HS-5 (cell line): ENCODE measurements around the gene FLRT1.

Experiments used
- DNase-seq: peaks from one replicate; pipeline ENCODE4 v3.0.0-alpha.2; 2012; ENCODE audit warnings: low read depth

Gene FLRT1

GRCh38 chr11:64067230-64067993 is 31.7 kb downstream of the FLRT1 start:
- no peak for DNase-seq

GRCh38 chr11:64068705-64069400 is 33.1 kb downstream of the FLRT1 start:
- DNase-seq = no peak

- no peak for DNase-seq
Observed at GRCh38 chr11:64069401-64070313, 33.9 kb downstream of the FLRT1 start.

GRCh38 chr11:64070314-64070681 is 34.6 kb downstream of the FLRT1 start:
- no peak for DNase-seq

GRCh38 chr11:64071849-64072248 is 36.1 kb downstream of the FLRT1 start:
- no peak for DNase-seq

- no peak for DNase-seq
Observed at GRCh38 chr11:64072403-64072802, 36.7 kb downstream of the FLRT1 start.

GRCh38 chr11:64072871-64073270 is 37.1 kb downstream of the FLRT1 start:
- no peak for DNase-seq

- no peak for DNase-seq
Observed at GRCh38 chr11:64073542-64073941, 37.8 kb downstream of the FLRT1 start.

- DNase-seq = no peak
Observed at GRCh38 chr11:64074239-64074638, 38.5 kb downstream of the FLRT1 start.

- DNase-seq = no peak
Observed at GRCh38 chr11:64076758-64077157, 41.0 kb downstream of the FLRT1 start.

- no peak for DNase-seq
Observed at GRCh38 chr11:64077607-64078006, 41.9 kb downstream of the FLRT1 start.

- DNase-seq = no peak
Observed at GRCh38 chr11:64078284-64078683, 42.6 kb downstream of the FLRT1 start.

GRCh38 chr11:64078905-64079304 is 43.2 kb downstream of the FLRT1 start:
- no peak for DNase-seq

- DNase-seq = no peak
Observed at GRCh38 chr11:64080390-64080789, 44.7 kb downstream of the FLRT1 start.

GRCh38 chr11:64081745-64082442 is 46.2 kb downstream of the FLRT1 start:
- DNase-seq = no peak

GRCh38 chr11:64083398-64084080 is 47.8 kb downstream of the FLRT1 start:
- DNase-seq = no peak

- no peak for DNase-seq
Observed at GRCh38 chr11:64084146-64084950, 48.6 kb downstream of the FLRT1 start.

- DNase-seq = no peak
Observed at GRCh38 chr11:64084951-64085710, 49.4 kb downstream of the FLRT1 start.
